ENCODE results near the gene PGS1. TPM values are rescaled to one million over a fixed set of nuclear protein-coding genes. Genes with fewer than 3 reads are reported as not detected.

PGS1 gene
- total RNA-seq, 2 donors from 2014 or later = 21.2 to 21.8 TPM

- TF ChIP-seq, protein P1, sequence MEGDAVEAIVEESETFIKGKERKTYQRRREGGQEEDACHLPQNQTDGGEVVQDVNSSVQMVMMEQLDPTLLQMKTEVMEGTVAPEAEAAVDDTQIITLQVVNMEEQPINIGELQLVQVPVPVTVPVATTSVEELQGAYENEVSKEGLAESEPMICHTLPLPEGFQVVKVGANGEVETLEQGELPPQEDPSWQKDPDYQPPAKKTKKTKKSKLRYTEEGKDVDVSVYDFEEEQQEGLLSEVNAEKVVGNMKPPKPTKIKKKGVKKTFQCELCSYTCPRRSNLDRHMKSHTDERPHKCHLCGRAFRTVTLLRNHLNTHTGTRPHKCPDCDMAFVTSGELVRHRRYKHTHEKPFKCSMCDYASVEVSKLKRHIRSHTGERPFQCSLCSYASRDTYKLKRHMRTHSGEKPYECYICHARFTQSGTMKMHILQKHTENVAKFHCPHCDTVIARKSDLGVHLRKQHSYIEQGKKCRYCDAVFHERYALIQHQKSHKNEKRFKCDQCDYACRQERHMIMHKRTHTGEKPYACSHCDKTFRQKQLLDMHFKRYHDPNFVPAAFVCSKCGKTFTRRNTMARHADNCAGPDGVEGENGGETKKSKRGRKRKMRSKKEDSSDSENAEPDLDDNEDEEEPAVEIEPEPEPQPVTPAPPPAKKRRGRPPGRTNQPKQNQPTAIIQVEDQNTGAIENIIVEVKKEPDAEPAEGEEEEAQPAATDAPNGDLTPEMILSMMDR (IDR thresholded peaks at IDR 0.05) = no peak
- Histone ChIP-seq H3K4me1 (no peaks in the 10 kb centered on the region), H3K4me3 (no peak overlapping the region), H3K9me3 (no peaks in the 10 kb centered on the region), H3K27me3 (no peaks in the 10 kb centered on the region), H3K27ac (no peak overlapping the region), H3K36me3 (no peaks in the 10 kb centered on the region)
- DNase-seq (ENCODE audit: low spot score) = no peak
These were observed 73.3 kb downstream of the PGS1 start for GRCh38 chr17:78451753-78452152.

DNA sequence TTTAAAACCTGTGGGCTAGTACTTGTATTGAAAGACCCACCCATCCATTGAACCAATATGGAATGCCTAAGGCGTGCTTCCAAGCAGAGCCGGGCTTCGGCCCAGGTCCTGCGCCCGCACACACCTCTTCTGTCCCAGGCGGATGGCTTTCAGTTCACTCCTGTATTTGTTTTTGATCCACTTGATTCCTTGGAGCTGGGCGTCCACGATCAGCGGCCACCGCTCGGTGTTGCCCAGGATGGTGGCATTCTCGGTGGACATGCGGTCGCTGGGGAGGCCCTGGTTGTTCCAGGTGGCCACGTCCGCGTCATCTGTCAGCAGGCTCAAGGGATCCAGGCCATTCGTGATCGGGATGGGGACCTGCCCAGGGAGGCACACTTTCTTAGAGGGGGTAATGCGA, 75.9 kb downstream of the PGS1 start:
- TF ChIP-seq, protein P1 (IDR thresholded peaks at IDR 0.05) = no peak
- Histone ChIP-seq H3K4me3 (no peak overlapping the region), H3K36me3 (no peaks in the 10 kb centered on the region), H3K4me1 (no peaks in the 10 kb centered on the region), H3K27ac (no peak overlapping the region), H3K27me3 (no peaks in the 10 kb centered on the region), H3K9me3 (no peaks in the 10 kb centered on the region)
- no peak for DNase-seq (ENCODE audit: low spot score)

DNA sequence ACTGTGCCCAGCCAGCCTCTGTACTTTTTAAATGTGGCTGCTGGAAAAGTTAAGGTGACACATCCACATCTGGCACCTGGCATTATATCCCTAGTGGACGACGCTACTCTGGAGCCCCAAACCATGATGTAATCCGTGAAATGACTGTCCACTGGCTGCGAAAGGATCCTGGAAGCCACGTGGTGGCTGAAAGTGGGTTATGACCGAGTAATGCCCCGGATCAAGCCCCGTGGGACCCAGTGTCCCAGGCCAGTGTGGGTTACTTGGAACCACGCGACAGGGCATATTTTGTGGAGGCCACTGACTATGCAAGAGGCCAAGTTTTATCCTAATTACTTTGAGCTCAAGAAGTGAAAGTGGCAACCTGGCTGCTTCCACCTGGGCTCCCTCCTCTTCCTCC, 79.6 kb downstream of the PGS1 start:
- no peak overlapping the region for H3K4me3 ChIP-seq
- no peak for DNase-seq (ENCODE audit: low spot score)
- no peaks in the 10 kb centered on the region for H3K27me3 ChIP-seq
- no peaks in the 10 kb centered on the region for H3K9me3 ChIP-seq
- TF ChIP-seq, protein P1 (IDR thresholded peaks at IDR 0.05) = no peak
- no peaks in the 10 kb centered on the region for H3K4me1 ChIP-seq
- H3K27ac ChIP-seq = no peak overlapping the region
- no peaks in the 10 kb centered on the region for H3K36me3 ChIP-seq

DNA sequence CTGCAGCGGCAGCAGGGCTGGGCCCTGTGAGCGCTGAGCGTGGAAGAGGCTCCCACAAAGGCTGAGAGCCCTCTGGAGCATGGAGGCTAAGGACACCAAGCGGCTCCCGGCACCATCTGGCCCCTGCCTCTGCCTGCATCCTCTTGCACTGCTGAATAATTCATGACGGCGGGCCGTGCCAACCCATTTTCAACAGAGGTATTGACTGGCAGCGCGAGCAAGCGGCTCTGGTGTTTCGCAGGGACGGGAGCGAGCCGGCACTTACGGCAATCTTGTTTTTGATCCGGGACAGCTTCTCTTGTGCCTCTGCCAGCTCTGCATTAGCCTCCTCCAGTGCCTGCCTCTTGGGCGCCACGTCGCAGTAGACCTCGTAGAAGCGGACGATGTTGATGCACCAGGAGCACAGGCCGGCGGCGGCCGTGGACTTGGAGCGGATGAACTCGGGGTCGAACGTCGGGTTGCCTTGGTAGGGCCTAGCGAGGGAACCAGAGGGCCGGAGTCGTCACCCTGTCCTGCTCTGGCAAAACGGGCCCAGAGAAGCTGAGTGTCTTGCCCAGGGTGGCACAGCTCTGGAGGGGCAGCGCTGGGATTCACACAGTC, 80.4 kb downstream of the PGS1 start:
- no peak overlapping the region for H3K27ac ChIP-seq
- no peaks in the 10 kb centered on the region for H3K36me3 ChIP-seq
- no peaks in the 10 kb centered on the region for H3K4me1 ChIP-seq
- TF ChIP-seq, protein P1 (IDR thresholded peaks at IDR 0.05) = no peak
- DNase-seq (ENCODE audit: low spot score) = no peak
- H3K9me3 ChIP-seq = no peaks in the 10 kb centered on the region
- no peaks in the 10 kb centered on the region for H3K27me3 ChIP-seq
- no peak overlapping the region for H3K4me3 ChIP-seq

- Histone ChIP-seq H3K36me3 (no peaks in the 10 kb centered on the region), H3K9me3 (no peaks in the 10 kb centered on the region), H3K27me3 (no peaks in the 10 kb centered on the region), H3K4me3 (no peak overlapping the region), H3K27ac (no peak overlapping the region), H3K4me1 (no peaks in the 10 kb centered on the region)
- TF ChIP-seq, protein P1 (IDR thresholded peaks at IDR 0.05) = no peak
- DNase-seq (ENCODE audit: low spot score) = no peak
These were observed 81.2 kb downstream of the PGS1 start for GRCh38 chr17:78459696-78460095.

- no peaks in the 10 kb centered on the region for H3K4me1 ChIP-seq
- no peak overlapping the region for H3K4me3 ChIP-seq
- TF ChIP-seq, protein P1 (IDR thresholded peaks at IDR 0.05) = no peak
- H3K27ac ChIP-seq = no peak overlapping the region
- no peaks in the 10 kb centered on the region for H3K36me3 ChIP-seq
- DNase-seq (ENCODE audit: low spot score) = no peak
- H3K9me3 ChIP-seq = no peaks in the 10 kb centered on the region
- H3K27me3 ChIP-seq = no peaks in the 10 kb centered on the region
These were observed 81.8 kb downstream of the PGS1 start for GRCh38 chr17:78460176-78460675.
